HepG2 (cell line): ENCODE results near the gene APOBEC3H. TPM values are rescaled to one million over a fixed set of nuclear protein-coding genes. Genes with fewer than 3 reads are reported as not detected.

ENCODE experiments used
- NR2F6 ChIP-seq, 2 experiments: IDR thresholded peaks; 2 replicates each; pipeline ENCODE4 v1.6.1; 2016; ENCODE audit warnings: antibody characterized with exemption in 1 of 2, mild to moderate bottlenecking in 1 of 2
- RAD51 ChIP-seq: fragments of 450-650 bp; IDR thresholded peaks from 2 replicates; pipeline ENCODE4 v1.6.1; 2016; ENCODE audit warnings: borderline replicate concordance
- TOE1 ChIP-seq: sonication (generic); formaldehyde crosslinking; IDR thresholded peaks from 2 replicates; pipeline ENCODE4 v1.4.0; 2020; ENCODE audit warnings: mild to moderate bottlenecking, missing genetic modification reagents
- YEATS4 ChIP-seq: sonication (generic); formaldehyde crosslinking; IDR thresholded peaks from 2 replicates; pipeline ENCODE4 v1.4.0; 2020; ENCODE audit warnings: missing genetic modification reagents, borderline replicate concordance
- ZFP62 ChIP-seq: sonication (generic); formaldehyde crosslinking; IDR thresholded peaks from 2 replicates; pipeline ENCODE4 v1.4.0; 2020; ENCODE audit warnings: missing genetic modification reagents
- ZNF598 ChIP-seq: sonication (generic); formaldehyde crosslinking; IDR thresholded peaks from 2 replicates; pipeline ENCODE4 v1.5.1; 2020; ENCODE audit warnings: mild to moderate bottlenecking, missing genetic modification reagents, borderline replicate concordance
- ZNF768 ChIP-seq: sonication (generic); formaldehyde crosslinking; IDR thresholded peaks from 2 replicates; pipeline ENCODE4 v1.4.0; 2020; ENCODE audit warnings: missing genetic modification reagents
- polyA plus RNA-seq, 8 experiments: library from polyadenylated mRNA; depleted of rRNA in 3 of 8; stranded (reverse) in 7 of 8; unstranded in 1 of 8; fragments of >200 nt; fragmentation: Illumina TruSeq in 4 of 8; extraction: Trizol in 4 of 8; gene quantifications; 2 replicates each; pipeline versions ENCODE4 v1.2.1 to v1.2.3, GENCODE V29; 2011 to 2016; ENCODE audit warnings: low read depth in 4 of 8, missing spikeins in 1 of 8, mixed read lengths in 1 of 8; ENCODE audit not compliant: insufficient read depth in 1 of 8
- total RNA-seq, 5 experiments: library from RNA; depleted of rRNA; stranded (reverse); fragments of >200 nt; fragmentation: Illumina TruSeq; extraction: Trizol; gene quantifications; 2 replicates each; pipeline ENCODE4 v1.2.3, GENCODE V29; 2016; ENCODE audit warnings: low read depth in 1 of 5
- TF ChIP-seq, protein P1 (sequence below): sonication (generic); formaldehyde crosslinking; conservative IDR thresholded peaks from 2 replicates; pipeline ENCODE4 v1.4.0; 2020; ENCODE audit warnings: missing genetic modification reagents
- TF ChIP-seq, protein P2 (sequence below): sonication (generic); formaldehyde crosslinking; IDR thresholded peaks from 2 replicates; pipeline ENCODE4 v1.4.0; 2020; ENCODE audit warnings: mild to moderate bottlenecking, missing genetic modification reagents
- TF ChIP-seq, protein P3 (sequence below): sonication (generic); IDR thresholded peaks from 2 replicates; pipeline ENCODE4 v1.6.1; 2016; ENCODE audit warnings: low read depth, borderline replicate concordance
- TF ChIP-seq, protein P4 (sequence below): sonication (generic); formaldehyde crosslinking; IDR thresholded peaks from 2 replicates; pipeline ENCODE4 v1.4.0; 2020; ENCODE audit warnings: missing genetic modification reagents, borderline replicate concordance
- TF ChIP-seq, protein P5 (sequence below): sonication (generic); formaldehyde crosslinking; IDR thresholded peaks from 2 replicates; pipeline ENCODE4 v1.5.1; 2020; ENCODE audit warnings: mild to moderate bottlenecking, missing genetic modification reagents, moderate library complexity
- TF ChIP-seq, protein P6 (sequence below): sonication (generic); formaldehyde crosslinking; IDR thresholded peaks from 2 replicates; pipeline ENCODE4 v1.9.0; 2022; ENCODE audit warnings: missing genetic modification reagents, mild to moderate bottlenecking, borderline replicate concordance

Gene APOBEC3H
- total and polyA plus RNA-seq, 2 of the 13 experiments (the other 11 are each of a cell fraction or from before 2014, with no cell fraction given), result 0.18 to 0.31 TPM

DNA sequence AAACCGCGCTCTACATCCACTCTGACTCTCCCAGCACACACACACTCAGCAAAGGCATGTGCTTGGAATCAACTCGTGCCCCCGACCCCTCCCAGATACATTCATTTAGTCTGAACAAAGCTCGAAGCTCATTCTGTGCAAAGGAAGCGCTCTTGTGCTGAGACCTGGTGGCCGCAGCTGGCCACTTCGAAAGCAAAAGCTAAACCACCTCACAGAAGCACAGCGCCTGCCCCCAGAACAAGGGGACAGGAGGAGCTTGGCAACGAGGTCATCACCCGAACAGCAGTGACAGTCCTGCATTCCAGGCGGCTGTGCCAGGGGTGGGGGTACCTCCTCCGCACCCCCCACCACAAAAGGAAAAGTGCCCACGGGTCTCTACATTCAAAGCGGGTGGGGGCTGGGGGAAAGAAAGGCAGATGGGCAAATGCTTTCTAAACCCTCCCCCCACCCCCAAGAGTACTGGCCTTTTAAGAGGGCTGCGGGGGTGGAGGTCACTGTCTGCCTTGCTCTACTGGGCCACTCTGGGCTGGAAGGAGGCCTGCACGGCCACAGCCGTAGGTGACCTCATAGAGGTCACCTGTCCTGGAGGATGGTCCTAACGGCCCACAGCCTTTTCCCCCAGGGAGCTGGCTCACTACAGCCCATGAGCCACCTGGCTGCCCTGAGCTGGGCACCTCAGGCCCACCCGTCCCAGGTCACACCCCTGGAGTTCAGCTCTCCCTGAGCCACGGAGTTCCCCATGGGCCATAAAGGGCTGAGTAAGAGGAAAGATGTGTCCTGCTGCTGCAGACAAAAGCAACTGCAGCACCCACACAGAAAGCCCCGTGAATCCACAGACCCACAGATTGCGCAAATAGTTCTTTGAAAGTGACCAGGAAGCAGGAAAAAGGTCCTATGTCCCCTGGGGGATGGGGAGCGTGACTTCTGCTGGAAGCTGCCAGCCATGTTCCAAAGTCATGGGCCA is 34.1 kb downstream of the APOBEC3H start (continued):
- TF ChIP-seq, protein P1, sequence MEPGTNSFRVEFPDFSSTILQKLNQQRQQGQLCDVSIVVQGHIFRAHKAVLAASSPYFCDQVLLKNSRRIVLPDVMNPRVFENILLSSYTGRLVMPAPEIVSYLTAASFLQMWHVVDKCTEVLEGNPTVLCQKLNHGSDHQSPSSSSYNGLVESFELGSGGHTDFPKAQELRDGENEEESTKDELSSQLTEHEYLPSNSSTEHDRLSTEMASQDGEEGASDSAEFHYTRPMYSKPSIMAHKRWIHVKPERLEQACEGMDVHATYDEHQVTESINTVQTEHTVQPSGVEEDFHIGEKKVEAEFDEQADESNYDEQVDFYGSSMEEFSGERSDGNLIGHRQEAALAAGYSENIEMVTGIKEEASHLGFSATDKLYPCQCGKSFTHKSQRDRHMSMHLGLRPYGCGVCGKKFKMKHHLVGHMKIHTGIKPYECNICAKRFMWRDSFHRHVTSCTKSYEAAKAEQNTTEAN (CRISPR knock-in tag), result 0 out of 2 replicates have a peak, but pooled peaks have one; percentile 22
- TF ChIP-seq YEATS4, result no peak
- TF ChIP-seq, protein P2, sequence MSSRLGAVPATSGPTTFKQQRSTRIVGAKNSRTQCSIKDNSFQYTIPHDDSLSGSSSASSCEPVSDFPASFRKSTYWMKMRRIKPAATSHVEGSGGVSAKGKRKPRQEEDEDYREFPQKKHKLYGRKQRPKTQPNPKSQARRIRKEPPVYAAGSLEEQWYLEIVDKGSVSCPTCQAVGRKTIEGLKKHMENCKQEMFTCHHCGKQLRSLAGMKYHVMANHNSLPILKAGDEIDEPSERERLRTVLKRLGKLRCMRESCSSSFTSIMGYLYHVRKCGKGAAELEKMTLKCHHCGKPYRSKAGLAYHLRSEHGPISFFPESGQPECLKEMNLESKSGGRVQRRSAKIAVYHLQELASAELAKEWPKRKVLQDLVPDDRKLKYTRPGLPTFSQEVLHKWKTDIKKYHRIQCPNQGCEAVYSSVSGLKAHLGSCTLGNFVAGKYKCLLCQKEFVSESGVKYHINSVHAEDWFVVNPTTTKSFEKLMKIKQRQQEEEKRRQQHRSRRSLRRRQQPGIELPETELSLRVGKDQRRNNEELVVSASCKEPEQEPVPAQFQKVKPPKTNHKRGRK (CRISPR knock-in tag), result no peak
- TF ChIP-seq, protein P3, sequence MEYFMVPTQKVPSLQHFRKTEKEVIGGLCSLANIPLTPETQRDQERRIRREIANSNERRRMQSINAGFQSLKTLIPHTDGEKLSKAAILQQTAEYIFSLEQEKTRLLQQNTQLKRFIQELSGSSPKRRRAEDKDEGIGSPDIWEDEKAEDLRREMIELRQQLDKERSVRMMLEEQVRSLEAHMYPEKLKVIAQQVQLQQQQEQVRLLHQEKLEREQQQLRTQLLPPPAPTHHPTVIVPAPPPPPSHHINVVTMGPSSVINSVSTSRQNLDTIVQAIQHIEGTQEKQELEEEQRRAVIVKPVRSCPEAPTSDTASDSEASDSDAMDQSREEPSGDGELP, result no peak
- no peak for TF ChIP-seq TOE1 (CRISPR knock-in tag)
- TF ChIP-seq RAD51, result no peak
- TF ChIP-seq NR2F6 (IDR thresholded peaks at IDR 0.05), result no peak; the same call in 1 of the 2 replicates
- TF ChIP-seq NR2F6 (CRISPR knock-in tag; IDR thresholded peaks at IDR 0.05), result no peak; the same call in 1 of the 2 replicates
- 0 out of 2 replicates have a peak, but pooled peaks have one; percentile 19 for TF ChIP-seq ZNF768
- TF ChIP-seq ZFP62 (CRISPR knock-in tag), result no peak
- TF ChIP-seq, protein P4, sequence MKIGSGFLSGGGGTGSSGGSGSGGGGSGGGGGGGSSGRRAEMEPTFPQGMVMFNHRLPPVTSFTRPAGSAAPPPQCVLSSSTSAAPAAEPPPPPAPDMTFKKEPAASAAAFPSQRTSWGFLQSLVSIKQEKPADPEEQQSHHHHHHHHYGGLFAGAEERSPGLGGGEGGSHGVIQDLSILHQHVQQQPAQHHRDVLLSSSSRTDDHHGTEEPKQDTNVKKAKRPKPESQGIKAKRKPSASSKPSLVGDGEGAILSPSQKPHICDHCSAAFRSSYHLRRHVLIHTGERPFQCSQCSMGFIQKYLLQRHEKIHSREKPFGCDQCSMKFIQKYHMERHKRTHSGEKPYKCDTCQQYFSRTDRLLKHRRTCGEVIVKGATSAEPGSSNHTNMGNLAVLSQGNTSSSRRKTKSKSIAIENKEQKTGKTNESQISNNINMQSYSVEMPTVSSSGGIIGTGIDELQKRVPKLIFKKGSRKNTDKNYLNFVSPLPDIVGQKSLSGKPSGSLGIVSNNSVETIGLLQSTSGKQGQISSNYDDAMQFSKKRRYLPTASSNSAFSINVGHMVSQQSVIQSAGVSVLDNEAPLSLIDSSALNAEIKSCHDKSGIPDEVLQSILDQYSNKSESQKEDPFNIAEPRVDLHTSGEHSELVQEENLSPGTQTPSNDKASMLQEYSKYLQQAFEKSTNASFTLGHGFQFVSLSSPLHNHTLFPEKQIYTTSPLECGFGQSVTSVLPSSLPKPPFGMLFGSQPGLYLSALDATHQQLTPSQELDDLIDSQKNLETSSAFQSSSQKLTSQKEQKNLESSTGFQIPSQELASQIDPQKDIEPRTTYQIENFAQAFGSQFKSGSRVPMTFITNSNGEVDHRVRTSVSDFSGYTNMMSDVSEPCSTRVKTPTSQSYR (CRISPR knock-in tag), result peak; percentile 32; the same call in 1 of the 2 replicates
- TF ChIP-seq, protein P5, sequence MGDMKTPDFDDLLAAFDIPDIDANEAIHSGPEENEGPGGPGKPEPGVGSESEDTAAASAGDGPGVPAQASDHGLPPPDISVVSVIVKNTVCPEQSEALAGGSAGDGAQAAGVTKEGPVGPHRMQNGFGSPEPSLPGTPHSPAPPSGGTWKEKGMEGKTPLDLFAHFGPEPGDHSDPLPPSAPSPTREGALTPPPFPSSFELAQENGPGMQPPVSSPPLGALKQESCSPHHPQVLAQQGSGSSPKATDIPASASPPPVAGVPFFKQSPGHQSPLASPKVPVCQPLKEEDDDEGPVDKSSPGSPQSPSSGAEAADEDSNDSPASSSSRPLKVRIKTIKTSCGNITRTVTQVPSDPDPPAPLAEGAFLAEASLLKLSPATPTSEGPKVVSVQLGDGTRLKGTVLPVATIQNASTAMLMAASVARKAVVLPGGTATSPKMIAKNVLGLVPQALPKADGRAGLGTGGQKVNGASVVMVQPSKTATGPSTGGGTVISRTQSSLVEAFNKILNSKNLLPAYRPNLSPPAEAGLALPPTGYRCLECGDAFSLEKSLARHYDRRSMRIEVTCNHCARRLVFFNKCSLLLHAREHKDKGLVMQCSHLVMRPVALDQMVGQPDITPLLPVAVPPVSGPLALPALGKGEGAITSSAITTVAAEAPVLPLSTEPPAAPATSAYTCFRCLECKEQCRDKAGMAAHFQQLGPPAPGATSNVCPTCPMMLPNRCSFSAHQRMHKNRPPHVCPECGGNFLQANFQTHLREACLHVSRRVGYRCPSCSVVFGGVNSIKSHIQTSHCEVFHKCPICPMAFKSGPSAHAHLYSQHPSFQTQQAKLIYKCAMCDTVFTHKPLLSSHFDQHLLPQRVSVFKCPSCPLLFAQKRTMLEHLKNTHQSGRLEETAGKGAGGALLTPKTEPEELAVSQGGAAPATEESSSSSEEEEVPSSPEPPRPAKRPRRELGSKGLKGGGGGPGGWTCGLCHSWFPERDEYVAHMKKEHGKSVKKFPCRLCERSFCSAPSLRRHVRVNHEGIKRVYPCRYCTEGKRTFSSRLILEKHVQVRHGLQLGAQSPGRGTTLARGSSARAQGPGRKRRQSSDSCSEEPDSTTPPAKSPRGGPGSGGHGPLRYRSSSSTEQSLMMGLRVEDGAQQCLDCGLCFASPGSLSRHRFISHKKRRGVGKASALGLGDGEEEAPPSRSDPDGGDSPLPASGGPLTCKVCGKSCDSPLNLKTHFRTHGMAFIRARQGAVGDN (CRISPR knock-in tag), result peak; percentile 63
- no peak for TF ChIP-seq ZNF598 (CRISPR knock-in tag)
- TF ChIP-seq, protein P6, sequence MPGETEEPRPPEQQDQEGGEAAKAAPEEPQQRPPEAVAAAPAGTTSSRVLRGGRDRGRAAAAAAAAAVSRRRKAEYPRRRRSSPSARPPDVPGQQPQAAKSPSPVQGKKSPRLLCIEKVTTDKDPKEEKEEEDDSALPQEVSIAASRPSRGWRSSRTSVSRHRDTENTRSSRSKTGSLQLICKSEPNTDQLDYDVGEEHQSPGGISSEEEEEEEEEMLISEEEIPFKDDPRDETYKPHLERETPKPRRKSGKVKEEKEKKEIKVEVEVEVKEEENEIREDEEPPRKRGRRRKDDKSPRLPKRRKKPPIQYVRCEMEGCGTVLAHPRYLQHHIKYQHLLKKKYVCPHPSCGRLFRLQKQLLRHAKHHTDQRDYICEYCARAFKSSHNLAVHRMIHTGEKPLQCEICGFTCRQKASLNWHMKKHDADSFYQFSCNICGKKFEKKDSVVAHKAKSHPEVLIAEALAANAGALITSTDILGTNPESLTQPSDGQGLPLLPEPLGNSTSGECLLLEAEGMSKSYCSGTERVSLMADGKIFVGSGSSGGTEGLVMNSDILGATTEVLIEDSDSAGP (CRISPR knock-in tag), result peak; percentile 70
